BLaER1 (cell line): ENCODE results near the gene NEDD8.
A peak's percentile ranks its signal among the peaks of the same experiment; 100 is the strongest.

Experiments
- H3K27ac ChIP-seq: shearing (Covaris generic); formaldehyde crosslinking; 2 replicates; pipeline ENCODE4 v1.8.1; 2022
- H3K27me3 ChIP-seq: shearing (Covaris generic); formaldehyde crosslinking; 2 replicates; pipeline ENCODE4 v1.8.1; 2022
- H3K36me3 ChIP-seq: shearing (Covaris generic); formaldehyde crosslinking; 2 replicates; pipeline ENCODE4 v1.8.1; 2022
- H3K4me1 ChIP-seq: shearing (Covaris generic); formaldehyde crosslinking; 2 replicates; pipeline ENCODE4 v1.8.1; 2022
- H3K4me2 ChIP-seq: shearing (Covaris generic); formaldehyde crosslinking; 2 replicates; pipeline ENCODE4 v1.8.1; 2022
- H3K4me3 ChIP-seq: shearing (Covaris generic); formaldehyde crosslinking; 2 replicates; pipeline ENCODE4 v1.8.1; 2022
- H3K9ac ChIP-seq: shearing (Covaris generic); formaldehyde crosslinking; 2 replicates; pipeline ENCODE4 v1.8.1; 2022
- H3K9me3 ChIP-seq: shearing (Covaris generic); formaldehyde crosslinking; 2 replicates; pipeline ENCODE4 v1.8.1; 2022
- H4K20me1 ChIP-seq: shearing (Covaris generic); formaldehyde crosslinking; 2 replicates; pipeline ENCODE4 v1.8.1; 2022
- Cebpa-rat ChIP-seq: shearing (Covaris generic); IDR thresholded peaks from 2 replicates; pipeline ENCODE4 v1.8.1; 2022

NEDD8 gene

DNA sequence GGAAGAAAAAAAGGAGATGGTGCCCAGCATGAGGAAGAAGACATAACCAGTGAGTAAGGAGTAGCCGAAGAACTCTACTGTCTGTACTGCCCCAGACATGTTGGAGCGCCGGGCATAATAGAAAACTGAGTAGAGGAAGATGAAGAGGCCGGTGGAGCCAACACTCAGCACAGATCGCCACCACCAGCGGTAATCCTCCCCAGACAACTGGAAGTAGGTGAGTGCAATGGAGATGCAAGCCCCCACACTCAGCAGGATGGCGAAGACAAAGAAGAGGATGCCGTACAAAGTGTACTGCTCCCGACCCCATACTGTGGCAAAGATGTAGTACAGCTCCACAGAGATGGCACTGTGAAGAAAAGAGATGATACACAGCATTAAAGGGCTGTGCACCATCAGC is 42.7 kb downstream of the NEDD8 start:
- Histone ChIP-seq H3K4me1 (peaks cover 54% of the 10 kb centered on the region), H3K27me3 (no peaks in the 10 kb centered on the region), H3K9me3 (no peaks in the 10 kb centered on the region), H3K4me3 (no peak overlapping the region), H4K20me1 (no peaks in the 10 kb centered on the region), H3K27ac (0 out of 2 replicates have a peak overlapping the region, but pooled peaks have one; percentile 43), H3K9ac (no peak overlapping the region), H3K36me3 (peaks cover 59% of the 10 kb centered on the region), H3K4me2 (peak overlapping the region; percentile 92)
- no peak for TF ChIP-seq Cebpa-rat

DNA sequence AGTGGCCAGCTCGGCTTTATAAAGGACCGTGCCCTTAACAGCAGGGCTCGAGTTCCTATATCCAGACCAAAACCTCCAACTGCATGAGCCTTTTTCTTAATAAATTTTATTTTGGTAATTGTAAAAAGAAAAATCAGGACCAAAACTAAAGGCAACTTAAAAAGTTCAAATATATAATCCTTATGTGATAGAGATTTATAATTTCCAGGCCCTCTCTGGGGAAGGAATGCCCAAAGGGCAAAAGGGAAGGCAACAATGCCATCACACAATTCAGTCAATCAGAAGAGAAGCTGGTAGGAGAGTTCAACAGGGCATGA is 43.1 kb downstream of the NEDD8 start:
- H3K27me3 ChIP-seq = no peaks in the 10 kb centered on the region
- TF ChIP-seq Cebpa-rat = no peak
- H3K4me3 ChIP-seq = peak overlapping the region; percentile 81
- H3K4me1 ChIP-seq = peaks cover 49% of the 10 kb centered on the region
- no peaks in the 10 kb centered on the region for H4K20me1 ChIP-seq
- peak overlapping the region; percentile 43; the same call in 1 of the 2 replicates for H3K27ac ChIP-seq
- H3K9ac ChIP-seq = peak overlapping the region; percentile 51; the same call in 1 of the 2 replicates
- peak overlapping the region; percentile 92 for H3K4me2 ChIP-seq
- peaks cover 63% of the 10 kb centered on the region for H3K36me3 ChIP-seq
- no peaks in the 10 kb centered on the region for H3K9me3 ChIP-seq

DNA sequence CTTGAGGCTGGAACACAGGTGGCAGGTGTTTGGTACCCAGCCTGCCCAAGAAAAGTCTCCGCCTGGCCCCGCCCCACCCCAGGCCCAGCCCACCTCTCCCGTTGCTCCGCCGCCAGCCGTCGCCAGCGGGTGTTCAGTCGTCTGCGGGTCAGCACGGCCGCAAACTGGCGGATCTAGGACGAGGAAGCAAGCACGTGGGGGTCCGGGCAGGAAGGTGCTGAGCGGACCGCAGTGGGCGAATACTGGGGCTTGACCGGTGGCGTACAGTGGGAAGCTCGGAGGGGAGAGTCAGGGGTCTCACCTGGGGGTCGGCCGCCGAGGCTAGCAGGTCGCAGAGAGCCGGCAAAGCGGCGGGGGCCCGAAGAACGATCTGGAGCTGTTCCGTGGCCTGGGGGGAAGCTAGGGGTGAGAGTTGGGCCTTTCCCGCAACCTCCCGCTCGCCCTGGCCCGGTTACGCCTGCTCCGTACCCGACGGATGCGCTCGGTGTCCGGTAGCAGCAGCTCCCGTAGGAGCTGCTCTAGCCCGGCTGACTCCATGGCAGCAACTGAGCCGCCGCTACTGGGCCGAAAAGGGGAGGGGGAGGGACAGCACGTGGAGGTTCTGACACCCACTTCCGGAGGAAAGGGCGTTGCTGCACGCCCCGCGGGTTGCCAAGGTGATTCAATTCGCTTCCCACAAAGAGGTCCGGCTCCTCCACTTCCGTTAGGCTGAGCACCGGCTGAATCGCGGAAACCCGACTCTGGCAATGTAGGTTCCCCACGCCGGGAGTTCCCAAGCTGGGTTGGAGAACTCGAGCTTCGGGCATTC is 43.7 kb downstream of the NEDD8 start, which contains the start of gene IPO4:
IPO4 (minus strand) TSS at position 566 of the 808 bp plus-strand sequence; CDS start at position 537, 29 bp downstream.
- Histone ChIP-seq H3K27me3 (no peaks in the 10 kb centered on the region), H3K27ac (peak within 1 kb of the TSS; percentile 83), H3K4me3 (peak within 1 kb of the TSS; percentile 81), H3K36me3 (peaks cover 67% of the 10 kb centered on the region), H3K4me1 (peaks cover 45% of the 10 kb centered on the region), H3K9me3 (no peaks in the 10 kb centered on the region), H3K4me2 (peak within 1 kb of the TSS; percentile 92), H4K20me1 (no peaks in the 10 kb centered on the region), H3K9ac (peak within 1 kb of the TSS; percentile 84)
- TF ChIP-seq Cebpa-rat = no peak

DNA sequence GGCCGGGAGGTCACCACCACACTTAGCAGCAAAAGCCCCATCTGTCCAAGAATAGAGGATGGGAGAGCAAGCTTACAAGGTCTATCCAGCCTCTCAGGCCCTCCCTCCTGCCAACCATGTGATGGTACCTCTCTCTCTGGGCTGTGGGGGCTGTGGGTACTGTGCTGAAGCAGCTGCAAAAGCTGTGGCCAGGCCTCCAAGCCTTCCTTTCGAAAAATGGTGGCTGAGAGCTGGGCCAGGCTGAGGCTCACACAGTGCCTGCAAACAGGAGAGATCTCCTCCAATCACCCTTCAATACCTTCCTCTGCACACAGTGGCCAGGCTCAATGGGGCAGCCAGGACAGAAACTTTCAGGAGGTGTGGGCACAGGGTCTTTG is 44.6 kb downstream of the NEDD8 start:
- H3K27me3 ChIP-seq = no peaks in the 10 kb centered on the region
- no peaks in the 10 kb centered on the region for H4K20me1 ChIP-seq
- H3K9ac ChIP-seq = peak overlapping the region; percentile 84
- H3K27ac ChIP-seq = peak overlapping the region; percentile 83; the same call in 1 of the 2 replicates
- peaks cover 35% of the 10 kb centered on the region for H3K4me1 ChIP-seq
- peak overlapping the region; percentile 81 for H3K4me3 ChIP-seq
- peaks cover 70% of the 10 kb centered on the region for H3K36me3 ChIP-seq
- H3K9me3 ChIP-seq = no peaks in the 10 kb centered on the region
- TF ChIP-seq Cebpa-rat = no peak
- peak overlapping the region; percentile 92 for H3K4me2 ChIP-seq

DNA sequence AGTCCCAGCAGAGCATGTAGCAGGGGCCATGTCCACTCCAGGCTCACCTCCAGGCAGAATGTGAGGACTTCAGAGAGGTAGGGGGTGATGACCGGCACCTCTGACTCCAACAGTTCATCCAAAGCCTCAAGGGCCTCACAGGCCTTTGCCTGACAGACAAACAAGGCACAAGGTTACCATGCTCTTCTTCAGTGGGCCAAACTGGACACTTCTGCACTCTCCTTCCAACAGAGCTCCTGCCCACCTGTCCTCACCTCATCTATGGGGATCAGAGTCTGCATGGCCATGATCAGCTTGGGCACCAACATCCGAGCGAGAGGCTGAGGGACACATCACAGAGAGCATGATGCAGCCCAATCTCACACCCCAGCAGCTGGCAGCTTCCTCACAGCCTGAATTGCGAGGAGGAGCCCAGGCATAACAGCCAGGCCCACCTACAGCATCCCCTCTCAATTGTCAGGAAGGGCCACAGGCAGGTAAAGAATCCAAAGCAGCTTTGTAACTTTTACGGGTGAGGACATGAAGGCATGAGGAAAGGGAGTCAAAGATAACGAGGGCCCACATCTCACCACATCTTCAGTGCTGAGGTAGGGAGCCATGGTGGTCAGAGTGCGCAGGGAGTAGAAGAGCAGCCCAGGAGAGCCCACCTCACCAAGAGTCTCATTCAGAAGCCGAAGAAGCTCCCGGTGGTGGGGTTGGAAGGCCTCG is 45.2 kb downstream of the NEDD8 start:
- no peaks in the 10 kb centered on the region for H3K27me3 ChIP-seq
- no peak overlapping the region for H3K27ac ChIP-seq
- peaks cover 70% of the 10 kb centered on the region for H3K36me3 ChIP-seq
- no peaks in the 10 kb centered on the region for H3K9me3 ChIP-seq
- H4K20me1 ChIP-seq = no peaks in the 10 kb centered on the region
- TF ChIP-seq Cebpa-rat = no peak
- H3K4me1 ChIP-seq = peaks cover 30% of the 10 kb centered on the region
- peak overlapping the region; percentile 92 for H3K4me2 ChIP-seq
- peak overlapping the region; percentile 81; the same call in 1 of the 2 replicates for H3K4me3 ChIP-seq
- no peak overlapping the region for H3K9ac ChIP-seq

DNA sequence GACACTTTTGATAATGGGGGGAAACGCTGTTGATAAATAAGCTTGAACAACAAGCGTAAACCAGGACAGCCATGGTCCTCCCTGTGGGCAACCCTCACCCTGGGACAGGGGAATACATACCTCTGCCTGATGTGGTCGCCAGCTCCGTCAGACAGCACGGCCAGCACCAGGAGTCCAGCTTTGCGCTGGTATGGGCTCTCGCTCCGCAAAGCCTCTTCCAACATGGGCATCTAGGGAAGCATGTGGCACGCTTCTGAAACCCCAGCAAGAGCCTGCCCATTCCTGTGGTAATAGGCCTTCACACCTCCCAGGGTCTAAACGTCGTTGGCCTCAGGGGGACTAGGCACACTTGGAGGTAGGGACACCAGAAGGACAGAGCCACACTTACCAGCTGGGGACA is 46.4 kb downstream of the NEDD8 start:
- 0 out of 2 replicates have a peak, but pooled peaks cover under 1% of the 10 kb centered on the region for H4K20me1 ChIP-seq
- TF ChIP-seq Cebpa-rat = no peak
- H3K9me3 ChIP-seq = no peaks in the 10 kb centered on the region
- H3K27me3 ChIP-seq = no peaks in the 10 kb centered on the region
- H3K27ac ChIP-seq = no peak overlapping the region
- H3K36me3 ChIP-seq = peaks cover 72% of the 10 kb centered on the region
- H3K4me1 ChIP-seq = peaks cover 27% of the 10 kb centered on the region
- H3K4me3 ChIP-seq = no peak overlapping the region
- no peak overlapping the region for H3K9ac ChIP-seq
- H3K4me2 ChIP-seq = no peak overlapping the region

DNA sequence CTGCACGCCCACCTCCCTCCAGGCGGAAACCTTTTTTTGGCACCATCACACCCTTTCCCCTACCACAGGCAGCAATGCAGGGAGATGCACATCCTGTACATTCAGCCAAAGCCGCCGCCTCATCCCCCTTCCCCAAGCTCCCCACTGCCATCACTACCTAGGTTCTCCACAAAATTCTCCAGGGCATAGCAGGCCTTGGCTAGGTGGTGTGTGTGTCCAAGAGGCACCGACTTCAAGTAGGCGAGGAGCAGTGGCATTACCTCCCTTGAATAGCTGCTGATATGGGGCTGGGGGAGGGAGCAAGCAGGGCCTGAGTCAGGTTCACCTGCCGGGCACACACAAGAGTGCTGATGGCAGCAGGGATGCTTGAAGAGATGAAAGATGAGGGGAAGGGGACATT is 47.1 kb downstream of the NEDD8 start:
- Histone ChIP-seq H3K4me2 (no peak overlapping the region), H4K20me1 (peaks cover 6% of the 10 kb centered on the region; the same call in 1 of the 2 replicates), H3K9me3 (no peaks in the 10 kb centered on the region), H3K4me1 (peaks cover 34% of the 10 kb centered on the region), H3K9ac (no peak overlapping the region), H3K27ac (no peak overlapping the region), H3K27me3 (no peaks in the 10 kb centered on the region), H3K36me3 (peaks cover 73% of the 10 kb centered on the region), H3K4me3 (no peak overlapping the region)
- no peak for TF ChIP-seq Cebpa-rat

DNA sequence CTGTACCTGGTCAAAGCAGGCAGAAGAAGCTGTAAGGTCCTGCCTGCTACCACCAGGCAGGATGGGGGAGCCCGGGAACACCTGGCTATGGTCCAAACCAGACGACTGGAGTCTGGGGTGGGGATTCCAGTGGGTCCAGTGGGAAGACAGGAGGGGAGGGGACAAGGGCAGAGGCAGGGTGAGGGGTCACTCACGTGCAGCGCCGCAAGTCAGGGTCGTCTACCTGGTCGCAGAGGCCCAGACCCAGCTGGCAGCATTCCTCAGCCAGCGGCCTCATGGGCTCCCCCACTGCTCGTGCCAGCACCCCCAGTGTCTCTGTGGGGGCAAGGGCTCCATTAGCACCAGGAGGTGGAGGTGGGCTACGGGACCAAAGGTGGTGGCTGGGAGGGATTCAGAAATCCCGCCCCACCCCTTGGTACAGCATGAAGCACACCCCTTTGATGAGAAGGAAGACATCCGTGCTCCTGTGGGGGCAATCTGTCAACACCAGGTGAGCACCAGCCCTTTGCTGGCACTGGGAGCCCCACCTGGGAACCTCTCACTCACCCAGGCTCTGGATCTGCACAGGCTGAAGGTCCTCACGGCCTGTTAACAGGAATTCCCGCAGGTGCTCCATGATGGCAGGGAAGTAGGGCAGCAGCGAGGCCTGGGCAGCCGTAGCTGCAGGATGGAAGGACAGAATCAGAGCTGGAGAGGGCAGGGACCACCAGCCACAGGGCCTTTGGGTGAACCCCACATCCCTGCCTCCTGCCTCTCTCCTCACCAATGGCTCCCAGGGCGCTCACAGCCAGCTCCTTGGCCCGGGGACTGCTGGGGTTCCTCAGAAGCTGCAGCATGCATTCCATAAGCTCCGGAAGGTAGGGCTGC is 47.8 kb downstream of the NEDD8 start:
- H4K20me1 ChIP-seq = peaks cover 12% of the 10 kb centered on the region; the same call in 1 of the 2 replicates
- no peak overlapping the region for H3K4me2 ChIP-seq
- no peak overlapping the region for H3K9ac ChIP-seq
- peaks cover 37% of the 10 kb centered on the region for H3K4me1 ChIP-seq
- no peak for TF ChIP-seq Cebpa-rat
- H3K4me3 ChIP-seq = no peak overlapping the region
- H3K9me3 ChIP-seq = no peaks in the 10 kb centered on the region
- peaks cover 79% of the 10 kb centered on the region for H3K36me3 ChIP-seq
- H3K27me3 ChIP-seq = no peaks in the 10 kb centered on the region
- H3K27ac ChIP-seq = no peak overlapping the region

DNA sequence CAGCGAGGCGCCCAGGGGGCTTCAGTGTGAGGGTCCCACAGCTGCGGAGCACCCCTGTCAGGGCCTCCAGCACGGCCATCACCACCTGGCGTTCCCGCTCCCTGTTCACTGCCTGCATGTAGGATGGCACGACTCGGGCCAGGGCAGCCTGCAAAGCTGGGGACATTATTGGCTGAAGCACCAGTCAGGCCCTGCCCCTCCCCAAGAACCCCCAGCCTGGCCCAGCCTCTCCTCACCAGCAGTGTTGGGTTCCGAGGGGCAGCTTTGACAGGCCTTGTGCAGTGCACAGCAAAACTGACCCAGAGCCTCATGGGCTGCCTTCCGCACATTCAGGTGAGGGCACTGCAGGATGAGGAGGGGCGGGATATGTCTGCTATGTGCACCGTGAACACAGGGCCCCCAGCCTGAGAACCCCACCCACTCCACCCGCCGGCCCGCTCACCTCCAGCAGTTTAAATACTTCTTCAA is 49.1 kb downstream of the NEDD8 start:
- no peak overlapping the region for H3K4me3 ChIP-seq
- peaks cover 92% of the 10 kb centered on the region for H3K36me3 ChIP-seq
- peaks cover 15% of the 10 kb centered on the region; the same call in 1 of the 2 replicates for H4K20me1 ChIP-seq
- no peaks in the 10 kb centered on the region for H3K27me3 ChIP-seq
- peaks cover 41% of the 10 kb centered on the region for H3K4me1 ChIP-seq
- no peak overlapping the region for H3K27ac ChIP-seq
- no peak overlapping the region for H3K4me2 ChIP-seq
- H3K9me3 ChIP-seq = no peaks in the 10 kb centered on the region
- TF ChIP-seq Cebpa-rat = no peak
- no peak overlapping the region for H3K9ac ChIP-seq
